ENCODE results near the gene TM9SF2. TPM values are rescaled to one million over a fixed set of nuclear protein-coding genes. Genes with fewer than 3 reads are reported as not detected.
"Not testable (repeated sequence)": the region's sequence is repeated elsewhere in the genome, so short reads cannot be mapped to it uniquely, and the experiment has no call there.

The TM9SF2 gene
- total RNA-seq, 1 donor from 2014 or later = 74.1 TPM

- Mint-ChIP-seq H3K27ac (ENCODE audit: unreplicated experiment) (no peak overlapping the region), H3K27me3 (ENCODE audit: unreplicated experiment) (peaks cover 4% of the 10 kb centered on the region), H3K36me3 (ENCODE audit: unreplicated experiment) (no peaks in the 10 kb centered on the region), H3K4me3 (ENCODE audit: unreplicated experiment) (no peak overlapping the region), H3K4me1 (ENCODE audit: low read depth, unreplicated experiment) (no peaks in the 10 kb centered on the region), H3K9me3 (ENCODE audit: unreplicated experiment) (no peaks in the 10 kb centered on the region)
- TF ChIP-seq CTCF (IDR thresholded peaks at IDR 0.05; ENCODE audit: partially characterized antibody, unreplicated experiment) = no peak
- no peak for DNase-seq
Observed at GRCh38 chr13:99481366-99481765, 19.9 kb upstream of the TM9SF2 start.

GRCh38 chr13:99484473-99484872 lies 16.8 kb upstream of the TM9SF2 start:
- H3K9me3 Mint-ChIP-seq (ENCODE audit: unreplicated experiment) = no peaks in the 10 kb centered on the region
- no peak for TF ChIP-seq CTCF (IDR thresholded peaks at IDR 0.05; ENCODE audit: partially characterized antibody, unreplicated experiment)
- no peaks in the 10 kb centered on the region for H3K4me1 Mint-ChIP-seq (ENCODE audit: low read depth, unreplicated experiment)
- no peak for DNase-seq
- no peaks in the 10 kb centered on the region for H3K36me3 Mint-ChIP-seq (ENCODE audit: unreplicated experiment)
- peaks cover 1% of the 10 kb centered on the region for H3K27me3 Mint-ChIP-seq (ENCODE audit: unreplicated experiment)
- H3K4me3 Mint-ChIP-seq (ENCODE audit: unreplicated experiment) = no peak overlapping the region
- no peak overlapping the region for H3K27ac Mint-ChIP-seq (ENCODE audit: unreplicated experiment)

- Mint-ChIP-seq H3K4me3 (ENCODE audit: unreplicated experiment) (no peak overlapping the region), H3K36me3 (ENCODE audit: unreplicated experiment) (no peaks in the 10 kb centered on the region), H3K9me3 (ENCODE audit: unreplicated experiment) (no peaks in the 10 kb centered on the region), H3K27me3 (ENCODE audit: unreplicated experiment) (no peaks in the 10 kb centered on the region), H3K4me1 (ENCODE audit: low read depth, unreplicated experiment) (no peaks in the 10 kb centered on the region), H3K27ac (ENCODE audit: unreplicated experiment) (no peak overlapping the region)
- DNase-seq = no peak
- no peak for TF ChIP-seq CTCF (IDR thresholded peaks at IDR 0.05; ENCODE audit: partially characterized antibody, unreplicated experiment)
Observed at GRCh38 chr13:99486996-99487395, 14.3 kb upstream of the TM9SF2 start.

GRCh38 chr13:99489028-99489427 lies 12.2 kb upstream of the TM9SF2 start:
- H3K4me3 Mint-ChIP-seq (ENCODE audit: unreplicated experiment) = no peak overlapping the region
- H3K36me3 Mint-ChIP-seq (ENCODE audit: unreplicated experiment) = no peaks in the 10 kb centered on the region
- TF ChIP-seq CTCF (IDR thresholded peaks at IDR 0.05; ENCODE audit: partially characterized antibody, unreplicated experiment) = no peak
- no peaks in the 10 kb centered on the region for H3K4me1 Mint-ChIP-seq (ENCODE audit: low read depth, unreplicated experiment)
- H3K27me3 Mint-ChIP-seq (ENCODE audit: unreplicated experiment) = no peaks in the 10 kb centered on the region
- H3K27ac Mint-ChIP-seq (ENCODE audit: unreplicated experiment) = no peak overlapping the region
- H3K9me3 Mint-ChIP-seq (ENCODE audit: unreplicated experiment) = peaks cover 2% of the 10 kb centered on the region
- DNase-seq = no peak

- H3K27ac Mint-ChIP-seq (ENCODE audit: unreplicated experiment); H3K4me3 Mint-ChIP-seq (ENCODE audit: unreplicated experiment); DNase-seq; H3K4me1 Mint-ChIP-seq (ENCODE audit: low read depth, unreplicated experiment); H3K9me3 Mint-ChIP-seq (ENCODE audit: unreplicated experiment); H3K27me3 Mint-ChIP-seq (ENCODE audit: unreplicated experiment); H3K36me3 Mint-ChIP-seq (ENCODE audit: unreplicated experiment): not testable (repeated sequence)
Observed at GRCh38 chr13:99491750-99492149, 9.5 kb upstream of the TM9SF2 start.

Measured in glutamatergic neuron (in vitro differentiated cells).